Kidney tubule cell (primary cell): ENCODE results near the gene EEF1A1.
A peak's percentile ranks its signal among the peaks of the same experiment; 100 is the strongest.
"Not testable (repeated sequence)": the region's sequence is repeated elsewhere in the genome, so short reads cannot be mapped to it uniquely, and the experiment has no call there.

ENCODE experiments used
- DNase-seq: peaks from one replicate; pipeline ENCODE4 v3.0.0-alpha.2; 2018; ENCODE audit warnings: low spot score

EEF1A1 gene

GRCh38 chr6:73537677-73538076 lies 16.8 kb upstream of the EEF1A1 start:
- peak; percentile 16 for DNase-seq

- DNase-seq, result no peak
Measured at GRCh38 chr6:73534628-73535027, 13.8 kb upstream of the EEF1A1 start.

DNA sequence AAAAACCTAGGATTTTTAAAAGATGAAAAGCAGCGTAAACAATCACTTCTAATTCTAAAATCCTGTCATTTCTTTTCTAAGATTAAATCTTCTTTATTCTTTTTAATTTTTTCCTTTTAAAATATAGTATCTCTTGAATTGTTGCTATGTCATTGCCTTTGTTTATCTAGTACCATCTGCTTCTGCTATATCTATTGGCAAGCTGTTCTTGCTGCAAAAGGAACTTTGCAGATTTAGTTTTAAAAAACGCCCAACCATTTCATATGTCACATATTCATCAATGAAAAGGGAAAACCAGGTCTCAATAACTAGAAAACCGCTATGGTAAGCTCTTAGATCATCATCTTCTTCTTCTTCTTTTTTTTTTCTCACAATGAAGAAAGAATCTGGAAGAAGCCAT lies 11.5 kb upstream of the EEF1A1 start:
- DNase-seq, result no peak

DNA sequence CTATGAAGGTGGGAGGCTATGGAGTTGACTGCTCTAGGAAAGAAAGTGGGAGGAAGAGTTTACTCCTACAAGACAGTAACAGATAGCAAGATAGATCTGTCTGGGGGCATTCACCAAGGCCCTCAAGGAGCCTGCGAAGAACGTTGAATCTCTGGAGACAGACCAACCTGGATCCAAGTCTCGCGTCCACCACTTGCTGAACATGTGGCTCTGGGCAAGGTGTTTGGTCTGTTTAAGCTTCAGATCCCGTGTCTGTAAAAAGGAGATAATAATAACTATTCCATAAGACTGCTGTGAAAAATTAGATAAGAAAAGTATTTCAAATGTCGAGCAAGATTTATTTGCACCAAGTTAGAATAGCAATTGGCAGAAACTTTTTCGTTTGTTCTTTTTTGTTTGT lies 8.1 kb upstream of the EEF1A1 start:
- DNase-seq, result no peak

- no peak for DNase-seq
Measured at GRCh38 chr6:73525546-73526330, 4.9 kb upstream of the EEF1A1 start.

GRCh38 chr6:73523434-73524123 lies 2.7 kb upstream of the EEF1A1 start:
- peak; percentile 89 for DNase-seq

DNA sequence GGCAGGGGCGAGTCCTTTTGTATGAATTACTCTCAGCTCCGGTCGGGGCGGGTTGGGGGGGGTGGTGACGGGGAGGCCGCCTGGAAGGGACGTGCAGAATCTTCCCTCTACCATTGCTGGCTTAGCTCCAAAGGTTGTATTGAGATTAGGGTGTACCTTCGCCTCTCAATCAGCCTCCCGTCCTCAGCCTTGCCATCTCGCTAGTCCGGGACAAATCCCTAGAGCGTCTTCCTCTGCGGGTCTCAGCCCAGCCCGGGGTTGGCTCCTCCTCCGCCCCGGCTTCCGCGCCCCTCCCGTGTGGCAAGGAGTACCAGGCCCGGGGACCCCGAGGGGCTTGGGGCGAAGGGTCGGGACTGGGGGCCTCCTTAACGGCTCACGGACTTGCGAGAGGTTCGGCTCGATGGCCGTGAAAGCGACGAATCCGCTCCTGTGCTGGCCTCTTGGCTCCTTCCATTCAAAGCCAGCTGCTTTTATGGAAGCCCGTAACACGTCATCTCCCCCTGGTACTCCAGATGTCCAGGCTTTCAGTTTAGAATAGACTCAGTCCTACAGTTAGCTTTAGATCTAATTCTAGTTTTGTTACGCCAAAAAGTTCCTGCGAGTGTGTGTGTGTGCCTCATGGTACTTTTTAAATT lies 636 bp upstream of the EEF1A1 start:
- peak; percentile 76 for DNase-seq

GRCh38 chr6:73519926-73520687 lies 725 bp downstream of the EEF1A1 start:
- DNase-seq, result peak; percentile 84

GRCh38 chr6:73518982-73519881 lies 1.6 kb downstream of the EEF1A1 start:
- peak; percentile 30 for DNase-seq

- peak; percentile 22 for DNase-seq
Measured at GRCh38 chr6:73518100-73518981, 2.5 kb downstream of the EEF1A1 start.

DNA sequence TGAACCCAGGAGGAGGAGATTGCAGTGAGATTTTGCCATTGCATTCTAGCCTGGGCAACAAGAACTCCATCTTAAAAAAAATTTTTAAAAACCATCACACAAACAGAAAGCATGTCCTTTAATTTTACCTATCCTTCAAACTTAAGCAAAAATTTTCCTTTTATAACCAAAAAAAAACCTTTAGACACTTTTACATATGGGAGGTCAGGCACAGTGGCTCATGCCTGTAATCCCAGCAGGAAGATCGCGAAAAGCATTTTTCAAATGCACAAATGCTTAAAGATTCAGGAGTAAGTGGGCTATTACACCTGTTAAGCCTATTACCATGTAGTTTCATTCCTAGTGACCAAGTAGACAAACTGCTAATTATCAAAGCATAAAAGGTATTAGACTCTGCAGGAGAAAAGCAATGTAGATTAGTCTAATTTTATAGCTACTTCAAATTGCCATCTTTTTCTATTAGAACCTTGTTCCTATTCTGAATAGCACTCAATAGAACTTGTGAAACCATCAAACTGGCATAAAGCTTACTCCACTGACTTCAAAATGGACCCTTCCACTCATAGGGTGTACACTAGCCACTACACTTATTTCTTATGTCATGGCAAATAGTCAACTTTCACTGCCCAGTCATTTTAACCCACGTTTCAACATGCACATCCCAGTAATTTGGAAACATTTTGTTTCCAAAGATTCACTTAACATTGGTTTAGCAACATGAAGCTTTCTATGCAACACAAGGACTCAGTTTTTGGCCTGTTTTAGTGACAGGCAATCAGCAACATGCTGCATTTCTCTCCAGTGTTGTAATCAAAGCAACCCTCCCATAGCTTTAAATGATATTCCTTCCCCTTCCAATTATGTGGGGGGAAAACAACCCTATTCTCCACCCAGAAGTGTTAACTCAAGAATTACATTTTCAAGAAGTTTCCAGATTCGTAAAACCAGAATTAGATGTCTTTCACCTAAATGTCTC lies 4.0 kb downstream of the EEF1A1 start:
- DNase-seq, result peak; percentile 39

GRCh38 chr6:73515204-73515655 lies 5.6 kb downstream of the EEF1A1 start:
- DNase-seq, result peak; percentile 56

DNA sequence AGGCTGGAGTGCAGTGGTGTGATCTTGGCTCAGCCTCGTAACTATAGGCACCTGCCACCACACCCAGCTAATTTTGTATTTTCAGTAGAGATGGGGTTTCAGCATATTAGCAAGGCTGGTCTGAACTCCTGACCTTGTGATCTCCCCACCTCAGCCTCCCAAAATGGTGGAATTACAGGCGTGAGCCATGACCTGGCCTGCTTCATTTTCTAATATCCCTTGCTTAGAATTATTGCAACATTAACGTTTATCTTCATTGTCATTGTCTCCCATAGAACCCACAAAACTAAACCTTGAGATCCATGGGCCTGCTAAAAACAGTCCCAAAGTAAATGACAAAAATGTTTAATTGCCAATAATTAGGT lies 6.1 kb downstream of the EEF1A1 start:
- DNase-seq, result no peak

DNA sequence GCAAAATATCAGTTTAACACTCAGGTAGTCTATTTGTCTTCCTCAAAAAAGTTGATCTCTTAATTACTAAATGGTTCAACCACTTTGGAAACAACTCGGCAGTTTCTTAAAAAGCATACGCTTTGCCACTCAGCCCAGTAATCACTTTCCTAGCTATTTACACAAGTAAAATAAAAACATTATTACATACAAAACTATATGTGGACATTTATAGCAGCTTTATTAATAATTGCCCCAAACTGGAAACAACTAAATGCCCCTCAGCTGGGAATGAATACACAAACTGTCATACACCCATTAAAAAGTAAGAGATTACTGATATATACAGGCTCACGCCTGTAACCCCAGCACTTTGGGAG lies 7.4 kb downstream of the EEF1A1 start:
- no peak for DNase-seq

- peak; percentile 13 for DNase-seq
Measured at GRCh38 chr6:73511796-73512195, 9.0 kb downstream of the EEF1A1 start.

GRCh38 chr6:73509851-73510250 lies 11.0 kb downstream of the EEF1A1 start:
- no peak for DNase-seq

GRCh38 chr6:73508776-73509175 lies 12.1 kb downstream of the EEF1A1 start:
- DNase-seq, result no peak

GRCh38 chr6:73506246-73506645 lies 14.6 kb downstream of the EEF1A1 start:
- no peak for DNase-seq

DNA sequence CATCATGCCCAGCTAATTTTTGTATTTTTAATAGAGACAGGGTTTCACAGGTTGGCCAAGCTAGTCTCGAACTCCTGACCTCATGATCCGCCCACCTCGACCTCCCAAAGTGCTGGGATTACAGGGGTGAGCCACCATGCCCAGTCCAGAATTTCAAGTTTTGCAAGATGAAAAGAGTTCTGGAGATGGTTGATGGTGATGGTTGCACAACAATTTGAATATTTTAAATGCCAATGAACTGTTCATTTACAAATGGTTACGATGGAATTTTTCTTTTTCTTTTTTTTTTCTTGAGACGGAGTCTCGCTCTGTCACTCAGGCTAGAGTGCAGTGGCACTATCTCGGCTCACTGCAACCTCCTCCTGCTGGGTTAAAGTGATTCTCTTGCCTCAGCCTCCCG lies 15.1 kb downstream of the EEF1A1 start:
- not testable (repeated sequence) for DNase-seq
